ENCODE data around the gene NEURL1B.

Gene NEURL1B

DNA sequence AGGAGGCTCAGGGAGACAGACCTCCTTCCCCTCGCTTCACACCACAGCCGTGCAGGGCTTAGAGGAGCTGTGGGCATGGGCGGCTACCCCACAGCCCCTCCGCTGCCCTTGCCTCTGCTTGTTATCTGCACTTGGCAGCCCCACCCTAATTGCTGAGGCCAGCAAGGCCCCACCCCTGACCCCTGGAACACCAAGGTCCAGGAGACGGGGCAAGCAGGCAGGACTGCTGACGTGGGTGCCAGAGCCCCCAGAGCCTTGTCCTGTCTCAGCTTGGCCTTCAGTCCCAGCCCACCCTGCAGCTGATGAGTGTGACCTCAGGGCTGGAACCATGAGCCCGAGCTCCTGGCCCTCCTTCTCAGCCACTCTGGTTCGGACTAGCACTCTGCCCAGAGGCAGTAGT lies 29.1 kb upstream of the NEURL1B start:
- DNase-seq, result no peak

DNA sequence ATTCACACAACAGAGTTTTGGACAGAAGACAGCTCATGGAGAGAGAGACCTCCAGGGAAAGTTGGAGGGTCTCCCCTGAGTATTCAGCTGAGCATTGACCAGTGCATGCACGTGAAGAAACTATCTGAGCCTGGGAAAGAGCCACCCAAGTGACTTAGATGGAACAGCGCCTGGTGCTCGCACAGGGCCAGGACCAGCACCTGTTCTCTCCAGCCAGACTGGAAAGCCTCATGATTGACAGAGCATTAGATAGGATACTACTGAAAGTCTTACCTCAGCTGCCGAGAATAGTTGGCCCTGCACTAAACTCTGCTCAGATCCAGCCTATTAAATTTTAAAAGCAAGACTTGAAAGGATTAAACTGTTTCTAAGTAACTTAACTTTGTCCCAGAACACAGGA lies 28.3 kb upstream of the NEURL1B start:
- no peak for DNase-seq

DNA sequence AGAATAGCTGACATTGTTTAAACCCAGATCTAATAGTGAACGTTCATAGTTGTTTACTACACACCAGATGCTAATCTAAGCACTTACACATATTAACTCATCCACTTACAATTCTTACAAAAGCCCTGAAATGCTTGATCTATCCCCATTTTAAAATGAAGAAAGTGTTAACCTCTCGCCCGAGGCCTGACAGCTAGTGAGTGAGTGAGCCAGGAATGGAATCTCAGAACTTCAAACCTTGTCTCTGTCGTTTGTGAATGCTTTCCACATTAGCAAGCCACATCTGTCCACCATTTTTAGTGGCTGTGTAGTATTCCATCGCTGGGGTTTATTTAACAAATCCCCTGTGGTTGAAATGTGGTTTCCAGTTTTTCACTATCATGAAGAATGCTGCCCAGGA lies 24.9 kb upstream of the NEURL1B start:
- DNase-seq, result no peak

DNA sequence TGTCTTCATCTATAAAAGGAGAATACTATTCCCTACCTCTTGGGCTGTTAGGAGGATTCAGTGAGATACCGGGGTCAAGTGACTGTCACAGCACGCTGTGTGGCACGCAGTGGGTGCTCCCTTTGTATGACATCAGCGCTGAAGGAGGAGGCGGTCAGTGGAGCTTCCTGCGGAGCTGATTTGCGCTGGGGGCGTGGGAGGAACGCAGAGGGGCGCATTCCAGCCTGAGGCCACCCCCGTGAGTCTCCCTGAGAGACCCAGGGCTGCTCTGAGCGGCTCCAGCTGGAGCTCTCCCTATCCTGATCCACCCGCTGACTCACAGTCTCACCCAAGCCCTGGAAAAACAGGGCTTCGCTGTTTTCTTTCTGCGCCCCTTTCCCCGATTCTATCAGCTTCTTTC lies 24.3 kb upstream of the NEURL1B start:
- DNase-seq, result no peak

DNA sequence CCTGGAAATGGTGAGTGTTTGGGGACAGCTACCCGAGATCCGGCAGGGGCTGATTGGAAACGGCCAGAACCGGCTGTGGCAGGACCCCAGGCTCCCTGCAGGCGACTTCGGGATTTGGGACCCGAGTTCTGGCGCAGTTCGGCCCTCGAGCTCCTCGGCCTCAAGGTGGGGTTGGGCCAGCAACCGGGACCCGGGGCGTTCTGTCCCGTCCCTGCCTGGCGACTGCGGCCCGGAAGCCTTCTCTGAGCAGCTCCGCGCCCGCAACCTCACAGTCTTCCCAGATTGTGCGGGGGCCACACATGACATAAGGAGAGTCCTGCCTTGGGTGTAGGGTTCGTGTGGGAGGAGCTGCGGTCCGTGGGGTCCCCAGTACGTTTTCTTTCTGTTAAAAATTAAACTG lies 23.2 kb upstream of the NEURL1B start:
- DNase-seq, result no peak

DNA sequence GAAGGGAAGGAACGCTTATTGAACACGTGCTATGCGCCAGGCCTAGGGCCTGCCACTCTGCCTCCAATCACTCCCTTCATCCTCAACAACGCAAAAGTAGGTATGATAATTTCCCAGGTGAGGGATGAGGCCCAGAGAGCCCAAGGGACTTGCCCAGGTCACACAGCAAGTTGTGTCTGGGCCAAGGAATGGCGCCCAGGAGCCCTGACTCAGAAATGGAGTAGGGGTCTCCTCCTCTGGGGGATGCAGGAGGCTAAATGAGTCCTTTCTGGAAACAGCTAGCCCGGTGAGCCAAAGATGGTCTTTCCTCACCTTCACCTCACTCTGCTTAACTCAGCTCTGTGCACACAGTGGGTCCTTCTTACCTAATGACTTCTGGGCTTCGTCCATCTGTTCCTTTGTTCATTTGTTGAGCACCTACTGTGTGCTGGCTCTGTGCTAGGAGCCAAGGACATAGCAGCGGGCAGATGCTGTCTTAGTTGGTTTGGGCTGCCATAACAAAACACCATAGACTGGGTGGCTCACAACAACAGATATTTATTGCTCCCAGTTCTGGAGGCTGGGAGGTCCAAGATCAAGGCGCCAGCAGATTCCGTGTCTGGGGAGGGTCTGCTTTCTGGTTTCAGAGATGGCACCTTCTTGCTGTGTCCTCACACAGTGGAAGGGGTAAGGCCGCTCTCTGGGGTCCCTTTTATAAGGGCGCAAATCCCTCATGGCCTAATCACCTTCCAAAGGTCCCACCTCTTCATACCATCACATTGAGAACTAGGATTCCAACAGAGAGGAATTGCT lies 22.3 kb upstream of the NEURL1B start:
- no peak for DNase-seq

DNA sequence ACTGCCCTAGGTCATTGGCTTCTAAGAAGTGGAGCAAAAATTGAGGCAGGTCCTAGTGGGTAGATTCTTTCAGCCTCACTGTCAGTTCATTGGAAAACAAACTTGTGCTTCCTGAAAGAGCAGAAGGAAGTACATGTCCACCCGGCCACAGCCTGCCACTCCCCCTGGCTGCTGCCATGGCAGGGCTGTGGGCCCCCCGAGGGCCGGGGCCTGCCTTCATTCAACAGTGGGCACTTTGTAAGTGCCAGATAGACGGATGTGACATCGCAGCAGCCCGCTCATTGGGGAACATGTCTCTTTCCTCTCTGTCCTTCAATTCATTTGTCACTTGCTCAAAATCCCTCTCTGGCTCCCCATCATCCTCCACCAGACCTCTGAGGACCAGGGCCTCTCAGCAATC lies 20.6 kb upstream of the NEURL1B start:
- no peak for DNase-seq

DNA sequence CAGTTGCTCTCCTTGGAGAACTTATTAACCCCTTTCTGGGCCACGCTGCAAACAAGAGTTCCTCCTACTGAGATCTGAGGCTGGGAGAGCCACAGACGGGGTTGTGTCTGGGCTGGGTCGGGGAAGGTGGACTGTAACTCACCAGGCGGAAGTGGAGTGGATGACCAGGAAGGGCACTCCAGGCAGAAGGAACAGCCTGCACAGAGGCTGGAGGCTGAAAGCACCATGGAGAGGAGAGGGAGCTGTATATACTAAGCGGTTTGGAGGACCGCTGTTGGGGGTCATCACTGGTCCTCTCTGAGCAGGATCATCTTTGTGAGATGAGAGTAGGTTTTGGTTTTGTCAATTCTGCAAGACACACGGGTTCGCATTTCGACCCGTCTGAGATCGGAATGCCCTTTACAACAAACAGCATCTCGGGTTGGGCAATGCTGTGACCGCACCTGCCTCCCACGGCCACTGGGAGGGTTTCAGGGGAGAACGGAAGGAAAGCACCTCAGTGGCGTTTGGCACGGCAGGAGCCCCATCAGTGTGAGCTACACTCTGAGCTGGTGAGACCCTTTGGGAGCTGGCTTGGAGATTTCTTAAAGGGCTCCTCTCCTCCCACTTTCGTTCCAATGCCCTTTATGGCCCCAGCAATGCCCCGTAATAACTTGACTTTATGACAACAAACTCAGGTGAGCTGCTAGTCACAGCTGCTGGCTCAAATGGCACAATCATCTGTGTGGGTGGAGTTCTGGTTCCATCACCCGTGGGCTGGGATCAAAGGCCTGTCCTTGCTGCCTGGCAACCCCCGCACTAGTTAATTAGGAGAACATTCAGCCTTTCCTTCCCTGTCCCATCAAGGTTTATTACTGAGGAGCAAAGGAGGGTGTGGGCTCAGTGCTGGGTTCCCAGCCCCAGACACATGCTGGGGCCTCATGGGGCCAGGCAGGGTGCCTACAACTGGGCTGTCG lies 18.7 kb upstream of the NEURL1B start:
- DNase-seq, result no peak

DNA sequence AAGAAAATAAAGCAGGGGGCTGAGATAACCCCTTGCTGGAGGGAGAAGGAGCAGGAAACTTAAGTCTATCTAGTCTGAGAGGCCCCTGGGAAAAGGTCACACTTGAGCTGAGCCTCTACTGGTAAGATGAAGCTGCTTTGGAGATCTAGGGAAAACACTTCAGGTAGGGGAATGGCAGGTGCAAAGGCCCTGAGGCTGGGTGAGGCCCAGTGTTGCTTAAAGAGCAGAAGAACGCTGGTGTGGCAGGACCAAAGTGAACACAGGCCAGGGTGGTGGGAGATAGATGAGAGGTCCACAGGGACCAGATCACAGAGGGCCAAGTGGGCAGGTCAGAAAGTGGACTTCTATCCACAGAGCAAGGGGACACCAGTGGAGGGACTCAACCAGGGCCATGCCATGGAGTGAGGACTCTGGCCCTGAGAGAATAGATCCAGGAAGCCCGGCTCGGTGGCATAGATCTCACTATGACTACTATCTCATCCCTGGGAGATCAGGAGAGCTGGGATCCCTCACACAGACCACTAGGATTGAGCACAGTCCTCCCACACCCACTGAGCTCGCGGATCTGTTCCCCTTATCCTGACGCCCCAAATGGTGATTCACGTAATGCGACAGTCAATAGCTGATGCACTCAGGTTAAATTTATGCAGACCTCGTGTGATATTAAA lies 17.6 kb upstream of the NEURL1B start:
- DNase-seq, result no peak

DNA sequence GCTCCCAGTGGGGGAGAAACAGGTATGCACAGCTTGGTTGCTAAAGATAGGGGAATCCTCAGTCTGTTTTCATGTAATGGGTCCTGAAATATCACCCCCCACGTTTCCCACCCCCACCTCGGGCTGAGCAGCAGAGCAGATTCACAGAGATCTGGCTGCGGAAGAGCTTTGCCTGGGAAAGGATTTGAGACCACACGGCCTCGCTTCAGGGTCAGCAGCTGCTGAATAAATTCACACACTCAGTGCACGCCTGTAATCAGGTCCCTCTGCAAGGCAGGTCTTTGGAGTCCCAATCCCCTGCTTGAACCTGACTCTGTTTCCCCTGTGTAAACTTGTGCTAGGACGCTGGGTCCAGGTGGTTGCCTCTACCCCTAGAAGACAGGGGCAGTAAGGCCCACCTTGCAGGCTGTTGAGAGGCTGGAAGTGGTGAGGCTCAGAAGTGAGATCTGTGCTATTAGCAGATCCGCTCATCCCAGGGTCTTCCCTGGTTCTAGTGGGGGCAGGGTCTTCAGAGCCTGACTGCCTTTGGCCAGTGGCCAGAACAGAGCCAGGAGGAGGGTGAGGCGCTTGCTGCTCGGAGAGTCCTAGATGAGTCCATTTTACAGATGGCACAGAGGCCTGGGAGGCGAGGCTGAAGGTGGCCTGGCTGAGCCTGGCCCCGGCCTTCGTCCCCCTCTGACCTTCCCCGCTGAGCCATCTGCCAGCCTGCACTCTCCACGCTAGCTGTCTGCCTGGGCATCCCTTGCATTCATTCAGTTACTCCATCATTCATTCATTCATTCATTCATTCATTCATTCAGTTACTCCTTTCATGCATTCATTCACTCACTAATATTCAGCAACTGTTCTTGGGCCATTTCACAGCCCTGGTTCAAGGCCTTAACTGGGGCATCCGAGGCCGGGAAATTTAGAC lies 16.7 kb upstream of the NEURL1B start:
- DNase-seq, result no peak

DNA sequence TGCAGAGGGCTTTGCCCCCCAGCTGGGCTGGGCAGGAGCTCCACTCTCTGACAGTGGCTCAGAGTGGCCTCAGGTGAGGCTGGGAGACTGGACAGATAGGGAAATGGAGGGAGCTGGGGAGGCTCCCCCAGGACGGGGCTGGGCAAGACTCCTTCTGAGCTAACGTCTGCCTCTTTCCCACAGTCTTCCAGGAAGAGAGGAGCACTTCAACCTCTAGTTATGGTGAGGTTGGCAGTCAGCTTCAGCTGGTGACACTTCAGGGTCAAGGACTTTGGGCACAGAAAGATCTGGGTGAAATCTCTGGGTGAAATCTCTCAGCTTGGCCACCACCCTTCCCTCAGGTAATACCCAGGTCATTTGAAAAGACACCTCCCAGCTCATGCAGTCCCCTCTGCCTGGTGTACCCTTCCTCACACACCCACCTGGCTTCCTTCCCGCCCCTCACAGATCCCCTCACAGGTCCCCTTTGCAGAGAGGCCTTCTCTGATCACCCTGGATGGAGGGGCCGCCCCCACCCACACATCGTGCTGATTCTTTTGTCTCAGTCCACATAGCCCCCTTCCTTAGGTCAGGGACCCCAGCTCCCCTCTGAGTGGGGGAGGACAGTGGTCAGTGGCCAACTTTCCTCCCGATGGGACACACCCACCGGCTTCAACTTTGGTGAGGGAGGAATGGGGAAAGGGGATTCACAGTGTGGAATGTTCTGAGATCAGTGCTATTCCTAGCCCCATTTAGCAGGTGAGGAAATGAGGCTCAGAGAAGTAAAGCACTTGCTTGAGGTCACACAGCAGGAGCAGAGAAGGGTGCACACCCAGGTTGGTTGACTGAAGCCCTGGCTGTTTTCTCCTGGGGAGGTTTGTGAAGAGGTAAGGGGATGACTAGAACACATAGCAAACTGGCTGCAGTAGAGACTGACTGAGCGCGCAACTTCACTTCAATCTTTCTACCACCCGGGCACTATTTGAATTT lies 15.8 kb upstream of the NEURL1B start:
- DNase-seq, result no peak

DNA sequence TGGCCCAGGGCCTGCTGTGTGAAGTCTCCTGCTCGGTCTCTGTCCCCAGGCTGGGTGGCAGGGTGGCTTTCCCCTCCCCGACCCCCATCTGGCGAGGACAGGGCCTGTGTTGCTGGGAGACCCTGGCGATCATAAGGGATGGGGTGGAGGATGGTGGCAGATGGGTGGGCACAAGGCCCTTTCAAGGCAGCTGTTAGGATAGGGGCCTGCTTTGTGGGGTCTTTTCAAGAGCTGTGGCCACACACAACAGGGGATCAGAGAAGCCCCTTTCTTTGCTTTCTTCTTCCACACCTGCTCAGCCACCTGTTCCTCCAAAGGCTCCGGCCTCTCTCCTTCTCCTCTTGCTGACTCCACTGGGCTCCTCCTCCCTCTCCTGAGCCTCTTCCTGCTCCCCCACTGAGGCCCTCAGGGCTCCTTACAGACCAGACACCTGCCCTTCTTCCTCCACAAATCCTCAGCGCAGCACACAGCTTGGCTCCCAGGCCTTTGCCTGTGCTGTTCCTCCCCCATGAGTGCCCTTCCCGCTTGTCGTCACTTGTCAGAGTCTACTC lies 15.0 kb upstream of the NEURL1B start:
- no peak for DNase-seq

DNA sequence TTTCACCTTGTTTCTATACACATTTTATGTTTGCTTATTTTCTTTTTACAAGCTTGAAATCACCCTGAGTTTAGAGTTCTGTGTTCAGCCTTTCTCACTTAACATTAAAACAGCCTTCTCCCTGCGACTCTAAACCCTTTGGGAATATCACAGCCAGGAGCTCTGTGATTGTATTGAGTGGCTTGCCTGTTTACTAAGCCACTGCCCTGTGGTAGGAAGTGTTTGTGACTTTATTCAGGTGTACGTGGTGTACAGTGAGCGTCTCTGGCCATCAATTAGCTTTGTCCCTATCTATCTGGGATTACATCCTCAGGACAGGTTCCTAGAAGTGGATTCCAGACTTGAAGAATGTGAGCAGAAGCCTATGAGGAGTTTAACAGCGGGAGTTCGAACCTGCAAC lies 11.0 kb upstream of the NEURL1B start:
- no peak for DNase-seq

DNA sequence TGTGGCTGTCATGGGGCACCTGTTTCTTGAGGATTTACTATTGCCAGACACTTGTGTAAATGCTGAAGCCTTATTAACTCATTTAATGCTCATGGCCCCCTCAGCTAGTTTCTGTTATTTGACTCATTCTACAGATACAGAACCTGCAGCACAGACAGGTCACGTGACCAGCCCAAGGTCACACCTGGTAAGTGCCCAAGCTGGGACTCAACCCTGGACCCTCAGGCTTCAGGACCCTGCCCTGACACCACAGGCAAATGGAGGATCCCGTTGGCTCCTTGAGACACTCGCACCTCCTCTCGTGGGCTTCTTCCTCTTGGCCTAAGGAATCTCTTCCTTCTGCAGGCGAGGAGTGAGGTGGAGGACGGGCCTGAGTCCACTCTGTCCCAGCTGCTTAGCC lies 10.6 kb upstream of the NEURL1B start:
- no peak for DNase-seq

DNA sequence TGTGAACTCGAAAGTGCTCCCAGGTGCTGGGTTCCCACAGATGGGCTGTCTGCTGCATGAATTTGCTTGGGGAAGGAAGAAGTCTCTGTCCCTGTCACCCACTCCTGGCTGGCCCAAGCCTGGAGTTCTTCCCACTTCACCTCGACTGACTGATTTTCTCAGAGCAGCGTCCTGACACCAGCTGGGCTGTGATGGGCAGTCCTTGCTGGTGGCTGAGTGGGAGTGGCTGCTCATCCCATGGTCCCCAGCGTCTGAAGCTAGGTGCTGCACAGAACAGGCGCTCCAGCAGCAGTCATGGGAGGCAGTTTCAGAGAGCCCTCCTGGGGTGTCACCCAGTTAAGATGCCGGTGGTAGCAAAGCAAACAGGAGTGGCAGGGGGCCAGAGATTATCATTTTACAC lies 10.1 kb upstream of the NEURL1B start:
- DNase-seq, result no peak

DNA sequence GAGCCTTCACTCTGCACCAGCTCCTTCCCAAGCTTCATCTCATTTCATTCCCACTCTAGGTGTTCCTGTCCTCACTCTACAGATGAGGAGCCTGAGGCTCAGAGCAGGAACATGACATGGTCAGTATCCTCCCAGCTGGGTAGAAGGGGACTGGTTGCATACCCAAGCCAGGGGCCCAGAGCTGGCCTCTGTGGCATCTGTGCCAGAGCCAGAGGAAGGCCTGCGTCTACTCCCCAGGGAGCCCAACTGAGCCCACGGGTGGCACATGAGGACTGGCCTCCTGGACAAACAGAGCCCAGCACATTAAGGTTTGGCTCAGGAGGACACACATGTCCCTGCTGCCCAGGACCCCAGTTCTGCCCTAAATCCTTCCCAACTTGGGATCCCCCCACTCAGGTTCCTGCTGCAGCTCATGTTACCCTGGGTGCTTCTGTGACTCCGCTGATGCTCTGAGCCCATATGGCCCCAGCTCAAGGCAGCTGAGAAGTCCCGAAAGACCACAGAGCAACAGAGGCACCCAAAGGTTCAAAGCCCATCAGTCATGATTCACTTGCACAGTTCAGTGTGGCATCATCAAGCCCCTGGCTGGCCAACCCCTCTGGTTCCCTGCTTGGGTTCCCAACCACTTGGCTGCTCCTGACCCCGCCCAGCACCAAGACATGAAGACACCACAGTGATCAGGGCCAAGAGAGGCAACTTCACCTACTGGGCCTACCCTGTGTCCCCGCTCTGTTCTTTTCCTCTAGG lies 8.5 kb upstream of the NEURL1B start:
- DNase-seq, result no peak

DNA sequence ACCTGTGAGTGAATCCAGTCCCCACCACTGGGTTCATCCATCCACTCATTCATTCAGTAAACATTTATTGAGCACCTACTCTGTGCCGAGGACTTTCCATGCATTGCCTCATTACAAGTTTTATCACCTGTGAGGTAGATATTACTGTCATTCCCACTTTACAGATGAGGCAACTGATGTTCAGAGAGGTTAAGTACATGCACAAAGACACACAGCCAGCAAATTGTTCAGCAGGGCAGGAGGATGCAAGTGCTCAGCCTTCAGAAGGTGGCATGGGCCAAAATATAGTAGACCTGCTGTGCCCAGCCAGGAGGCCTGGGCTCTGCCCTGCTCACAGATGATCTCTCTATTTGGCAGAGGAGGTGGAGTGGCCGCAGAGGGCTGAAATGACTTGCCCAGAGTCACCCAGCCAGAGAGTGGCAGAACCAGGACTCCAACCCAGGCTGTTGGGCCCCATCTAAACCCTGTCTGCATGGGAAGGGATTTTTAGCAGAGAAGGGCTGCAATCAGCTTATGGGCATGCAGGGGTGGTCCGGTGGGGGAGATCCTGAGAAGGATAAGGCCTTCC lies 7.6 kb upstream of the NEURL1B start:
- no peak for DNase-seq

DNA sequence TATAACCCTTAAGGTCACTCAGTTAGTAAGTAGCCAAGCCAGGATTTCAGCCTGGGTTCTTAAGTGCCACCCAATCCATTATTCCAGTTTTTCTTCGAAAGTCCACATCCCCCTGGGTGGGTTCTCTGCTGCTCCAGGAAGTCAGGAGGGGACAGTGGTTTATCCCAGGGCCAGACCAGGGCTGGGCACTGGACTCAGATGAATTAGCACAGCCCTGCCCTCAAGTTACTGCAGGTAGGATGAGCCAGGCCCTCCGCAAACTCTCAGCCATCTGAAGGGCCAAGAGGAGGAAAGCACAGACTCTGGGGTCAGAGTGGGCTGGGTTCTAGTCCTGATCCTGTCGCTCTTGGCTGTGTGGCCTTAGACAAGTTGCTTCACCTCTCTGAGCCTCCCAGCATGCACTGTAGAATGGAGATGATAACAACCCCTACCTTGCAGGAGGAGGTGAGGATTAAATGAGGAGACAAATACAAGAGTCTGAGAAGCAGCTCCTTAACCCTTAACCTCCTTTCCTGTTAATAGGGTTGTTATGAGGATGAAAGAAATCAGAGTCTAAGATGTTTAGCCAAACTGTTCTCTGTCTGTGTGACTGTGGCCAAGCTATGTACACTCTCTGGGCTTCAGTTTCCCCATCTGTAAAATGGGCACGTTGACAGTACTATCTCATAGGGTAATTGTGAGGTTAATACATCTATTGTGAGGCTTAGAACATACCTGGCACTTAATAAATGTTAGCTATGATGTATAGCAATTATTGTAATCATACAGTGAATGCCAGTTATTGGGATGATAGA lies 6.8 kb upstream of the NEURL1B start:
- no peak for DNase-seq

DNA sequence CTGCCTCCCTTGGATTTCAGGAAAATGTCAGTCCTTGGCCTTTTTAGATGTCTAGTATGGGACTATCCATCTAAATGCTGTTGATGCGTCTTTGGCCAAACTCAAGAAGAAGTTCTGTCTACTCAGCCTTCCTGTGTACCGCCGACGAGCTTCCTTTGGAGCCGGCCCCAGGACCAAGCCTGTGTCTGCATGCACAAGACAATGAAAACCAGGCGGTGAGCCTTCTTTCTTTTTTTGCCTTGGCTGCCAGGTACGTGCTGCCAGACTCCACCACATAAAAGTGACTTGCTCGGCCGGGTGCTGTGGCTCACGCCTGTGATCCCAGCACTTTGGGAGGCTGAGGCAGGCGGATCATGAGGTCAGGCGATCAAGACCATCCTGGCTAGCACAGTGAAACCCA lies 6.0 kb upstream of the NEURL1B start:
- DNase-seq, result no peak
